CD14-positive monocyte (primary cell): ENCODE results near the gene RCAN3. TPM values are rescaled to one million over a fixed set of nuclear protein-coding genes. Genes with fewer than 3 reads are reported as not detected.

ENCODE experiments used
- DNase-seq, 3 donors: peaks; one replicate each; pipeline ENCODE4 v3.0.0-alpha.2; 2011 to 2022
- H2AFZ ChIP-seq: 2 replicates; pipeline ENCODE4 v1.6.0; 2012; ENCODE audit warnings: mild to moderate bottlenecking, low read depth, low read length, inconsistent platforms; ENCODE audit not compliant: insufficient read depth, poor library complexity, severe bottlenecking
- H3K27ac ChIP-seq, 2 donors: 1 replicate in 1 of 2; 2 replicates in 1 of 2; pipeline ENCODE4 v1.5.1; 2012 to 2013; ENCODE audit warnings: low read length in 2 of 2, control low read depth in 1 of 2, inconsistent platforms in 1 of 2, low read depth in 1 of 2, mild to moderate bottlenecking in 1 of 2
- H3K27me3 ChIP-seq, 2 donors: one replicate each; pipeline versions ENCODE4 v1.6.0 to v1.6.1; 2011 to 2013; ENCODE audit warnings: low read length in 2 of 2; ENCODE audit not compliant: control insufficient read depth in 2 of 2, insufficient read depth in 2 of 2
- H3K36me3 ChIP-seq, 2 donors: replicated peaks in 1 of 2; 1 replicate in 1 of 2; 2 replicates in 1 of 2; pipeline versions ENCODE4 v1.5.1 to v1.6.1; 2012 to 2013; ENCODE audit warnings: low read length in 2 of 2, control low read depth in 1 of 2, inconsistent platforms in 1 of 2, mild to moderate bottlenecking in 1 of 2; ENCODE audit not compliant: insufficient read depth in 2 of 2, control insufficient read depth in 1 of 2
- H3K4me1 ChIP-seq, 2 donors: 1 replicate in 1 of 2; 2 replicates in 1 of 2; pipeline versions ENCODE4 v1.5.1 to v1.6.1; 2012 to 2013; ENCODE audit warnings: low read length in 2 of 2, control low read depth in 1 of 2, inconsistent platforms in 1 of 2, mild to moderate bottlenecking in 1 of 2, moderate library complexity in 1 of 2; ENCODE audit not compliant: insufficient read depth in 2 of 2, control insufficient read depth in 1 of 2
- H3K4me2 ChIP-seq: replicated peaks from 2 replicates; pipeline ENCODE3; 2012; ENCODE audit warnings: low read length, moderate library complexity, mild to moderate bottlenecking; ENCODE audit not compliant: poor library complexity, severe bottlenecking; ENCODE audit errors: extremely low read depth
- H3K4me3 ChIP-seq, 3 experiments: fragments of 200-600 bp in 1 of 3; sonication (generic) in 1 of 3; replicated peaks in 1 of 3; 1 replicate in 2 of 3; 2 replicates in 1 of 3; pipeline ENCODE4 v1.5.1; 2011 to 2013; ENCODE audit warnings: low read length in 3 of 3, mild to moderate bottlenecking in 3 of 3, control low read depth in 2 of 3, low read depth in 2 of 3, inconsistent platforms in 1 of 3, moderate library complexity in 1 of 3
- H3K79me2 ChIP-seq: 2 replicates; pipeline ENCODE4 v1.6.0; 2012; ENCODE audit warnings: mild to moderate bottlenecking, control low read depth, inconsistent platforms, low read length, moderate library complexity; ENCODE audit not compliant: insufficient read depth
- H3K9ac ChIP-seq: 2 replicates; pipeline ENCODE4 v1.6.0; 2017; ENCODE audit warnings: low read length, mild to moderate bottlenecking; ENCODE audit not compliant: insufficient read depth, poor library complexity, severe bottlenecking
- H3K9me3 ChIP-seq, 2 donors: replicated peaks in 1 of 2; 1 replicate in 1 of 2; 2 replicates in 1 of 2; pipeline versions ENCODE4 v1.5.1 to v1.6.1; 2012 to 2013; ENCODE audit warnings: low read length in 2 of 2, control low read depth in 1 of 2; ENCODE audit not compliant: control insufficient read depth in 1 of 2, insufficient read depth in 1 of 2
- H4K20me1 ChIP-seq: 2 replicates; pipeline ENCODE4 v1.6.0; 2012; ENCODE audit warnings: mild to moderate bottlenecking, low read length, control low read depth, moderate library complexity; ENCODE audit not compliant: insufficient read depth
- H3K27ac Mint-ChIP-seq, 7 donors: one replicate each; pipeline ENCODE4 v1.8.0; 2020; ENCODE audit warnings: mild to moderate bottlenecking in 7 of 7, mixed read lengths in 7 of 7, moderate library complexity in 6 of 7, inconsistent platforms in 2 of 7
- H3K27me3 Mint-ChIP-seq, 3 donors: one replicate each; pipeline ENCODE4 v1.8.0; 2021 to 2022; ENCODE audit warnings: low read depth in 3 of 3, mild to moderate bottlenecking in 3 of 3, mixed read lengths in 3 of 3, moderate library complexity in 3 of 3, inconsistent platforms in 1 of 3
- H3K36me3 Mint-ChIP-seq, 2 donors: one replicate each; pipeline ENCODE4 v1.8.0; 2020; ENCODE audit warnings: mixed read lengths in 2 of 2, inconsistent platforms in 1 of 2, mild to moderate bottlenecking in 1 of 2
- H3K4me1 Mint-ChIP-seq: one replicate; pipeline ENCODE4 v1.8.0; 2020; ENCODE audit warnings: mild to moderate bottlenecking, mixed read lengths
- H3K4me3 Mint-ChIP-seq, 2 donors: one replicate each; pipeline ENCODE4 v1.8.0; 2020; ENCODE audit warnings: mild to moderate bottlenecking in 2 of 2, mixed read lengths in 2 of 2, moderate library complexity in 1 of 2
- H3K9me3 Mint-ChIP-seq, 7 donors: one replicate each; pipeline ENCODE4 v1.8.0; 2020 to 2022; ENCODE audit warnings: mixed read lengths in 7 of 7, mild to moderate bottlenecking in 6 of 7, moderate library complexity in 6 of 7, inconsistent platforms in 2 of 7
- WGBS: methylation state at CpG from one replicate; pipeline ENCODE4 v1.1.5; 2013; ENCODE audit warnings: missing lambda C conversion rate; ENCODE audit not compliant: insufficient coverage; 5-methylcytosine and 5-hydroxymethylcytosine counted together
- intact Hi-C, 2 donors: fragments of 100-400 bp; cut with micrococcal nuclease; formaldehyde crosslinking; loops; one replicate each; pipeline versions ENCODE4 v1.15.0 to v1.15.1; 2023
- polyA plus RNA-seq, 3 donors: library from polyadenylated mRNA; depleted of rRNA in 1 of 3; unstranded in 2 of 3; stranded (reverse) in 1 of 3; fragments of 300-500 nt in 2 of 3; fragments of >200 nt in 1 of 3; fragmentation: Illumina TruSeq in 2 of 3; gene quantifications; 1 replicate in 2 of 3; 2 replicates in 1 of 3; pipeline ENCODE4 v1.2.3, GENCODE V29; 2012 to 2021
- TF ChIP-seq, protein P1 (sequence below): fragments of 200-600 bp; IDR thresholded peaks from one replicate; pipeline ENCODE4 v1.8.0; 2022; ENCODE audit warnings: antibody characterized with exemption, mild to moderate bottlenecking

Gene RCAN3
- polyA plus RNA-seq, 3 donors = 7.1 to 9.1 (median 8.8) TPM

- Histone ChIP-seq H3K4me1 (peaks cover 6 to 23% of the 10 kb centered on the region in 2 donors), H3K27ac (no peak overlapping the region), H3K9me3 (peaks cover 0 to 8% of the 10 kb centered on the region in 2 donors), H3K27me3 (peaks cover 15 to 26% of the 10 kb centered on the region in 2 donors), H2AFZ (no peak overlapping the region), H3K4me3 (no peak overlapping the region), H3K4me2 (no peak overlapping the region), H3K36me3 (no peaks in the 10 kb centered on the region), H3K9ac (no peak overlapping the region), H3K79me2 (no peaks in the 10 kb centered on the region), H4K20me1 (no peaks in the 10 kb centered on the region)
- Mint-ChIP-seq H3K27ac (no peak overlapping the region), H3K4me1 (peaks cover 21% of the 10 kb centered on the region), H3K27me3 (peaks cover 23 to 35% (median 24%) of the 10 kb centered on the region in 3 donors), H3K4me3 (no peak overlapping the region), H3K9me3 (peaks cover 0 to 8% (median 3%) of the 10 kb centered on the region in 7 donors), H3K36me3 (peaks cover 0 to 3% of the 10 kb centered on the region in 2 donors)
- TF ChIP-seq, protein P1, sequence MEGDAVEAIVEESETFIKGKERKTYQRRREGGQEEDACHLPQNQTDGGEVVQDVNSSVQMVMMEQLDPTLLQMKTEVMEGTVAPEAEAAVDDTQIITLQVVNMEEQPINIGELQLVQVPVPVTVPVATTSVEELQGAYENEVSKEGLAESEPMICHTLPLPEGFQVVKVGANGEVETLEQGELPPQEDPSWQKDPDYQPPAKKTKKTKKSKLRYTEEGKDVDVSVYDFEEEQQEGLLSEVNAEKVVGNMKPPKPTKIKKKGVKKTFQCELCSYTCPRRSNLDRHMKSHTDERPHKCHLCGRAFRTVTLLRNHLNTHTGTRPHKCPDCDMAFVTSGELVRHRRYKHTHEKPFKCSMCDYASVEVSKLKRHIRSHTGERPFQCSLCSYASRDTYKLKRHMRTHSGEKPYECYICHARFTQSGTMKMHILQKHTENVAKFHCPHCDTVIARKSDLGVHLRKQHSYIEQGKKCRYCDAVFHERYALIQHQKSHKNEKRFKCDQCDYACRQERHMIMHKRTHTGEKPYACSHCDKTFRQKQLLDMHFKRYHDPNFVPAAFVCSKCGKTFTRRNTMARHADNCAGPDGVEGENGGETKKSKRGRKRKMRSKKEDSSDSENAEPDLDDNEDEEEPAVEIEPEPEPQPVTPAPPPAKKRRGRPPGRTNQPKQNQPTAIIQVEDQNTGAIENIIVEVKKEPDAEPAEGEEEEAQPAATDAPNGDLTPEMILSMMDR = no peak
- WGBS = 100% methylated on average over 1 of the region's 6 CpGs
- no peak for DNase-seq
- intact Hi-C loops = no loop called here
Observed at GRCh38 chr1:24560361-24560760, 57.7 kb downstream of the RCAN3 start.

DNA sequence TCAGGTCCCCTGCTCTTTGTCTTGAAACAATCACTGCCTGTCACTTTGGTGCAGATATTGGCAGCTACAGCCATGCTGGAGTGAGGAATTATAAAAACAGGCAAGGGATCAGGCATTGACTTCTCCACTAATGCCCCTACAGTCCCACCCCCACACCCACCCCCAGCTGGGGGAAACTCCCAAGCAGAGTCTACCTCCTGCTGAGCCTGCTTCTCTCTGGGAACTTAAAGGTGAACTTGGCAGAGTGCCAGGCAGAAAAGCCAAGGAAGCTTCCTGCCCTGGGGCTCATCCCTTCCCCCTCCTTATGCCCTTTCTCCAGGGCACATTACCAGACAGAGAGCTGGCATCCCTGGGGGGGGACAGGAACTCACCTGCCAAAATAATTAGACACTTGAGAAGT is 60.0 kb downstream of the RCAN3 start:
- H3K79me2 ChIP-seq = no peaks in the 10 kb centered on the region
- H3K36me3 ChIP-seq = no peaks in the 10 kb centered on the region
- H3K27me3 ChIP-seq = peaks cover 0 to 6% of the 10 kb centered on the region in 2 donors
- no peaks in the 10 kb centered on the region for H4K20me1 ChIP-seq
- no peaks in the 10 kb centered on the region for H3K9me3 ChIP-seq
- no peak overlapping the region for H3K9ac ChIP-seq
- H3K4me2 ChIP-seq = no peak overlapping the region
- H3K4me1 ChIP-seq = peaks cover 2 to 13% of the 10 kb centered on the region in 2 donors
- no peaks in the 10 kb centered on the region for H3K9me3 Mint-ChIP-seq
- no peak overlapping the region for H3K4me3 Mint-ChIP-seq
- peaks cover 5 to 15% (median 7%) of the 10 kb centered on the region in 3 donors for H3K27me3 Mint-ChIP-seq
- intact Hi-C loops = no loop called here
- H3K36me3 Mint-ChIP-seq = no peaks in the 10 kb centered on the region
- H3K4me3 ChIP-seq = no peak overlapping the region
- H3K4me1 Mint-ChIP-seq = peaks cover 16% of the 10 kb centered on the region
- H2AFZ ChIP-seq = no peak overlapping the region
- no peak for DNase-seq
- TF ChIP-seq, protein P1 = no peak
- no peak overlapping the region for H3K27ac Mint-ChIP-seq
- no peak overlapping the region for H3K27ac ChIP-seq
